ENCODE results near the gene BATF. TPM values are rescaled to one million over a fixed set of nuclear protein-coding genes. Genes with fewer than 3 reads are reported as not detected.

The BATF gene
- total RNA-seq, 1 donor from 2014 or later, result not detected

DNA sequence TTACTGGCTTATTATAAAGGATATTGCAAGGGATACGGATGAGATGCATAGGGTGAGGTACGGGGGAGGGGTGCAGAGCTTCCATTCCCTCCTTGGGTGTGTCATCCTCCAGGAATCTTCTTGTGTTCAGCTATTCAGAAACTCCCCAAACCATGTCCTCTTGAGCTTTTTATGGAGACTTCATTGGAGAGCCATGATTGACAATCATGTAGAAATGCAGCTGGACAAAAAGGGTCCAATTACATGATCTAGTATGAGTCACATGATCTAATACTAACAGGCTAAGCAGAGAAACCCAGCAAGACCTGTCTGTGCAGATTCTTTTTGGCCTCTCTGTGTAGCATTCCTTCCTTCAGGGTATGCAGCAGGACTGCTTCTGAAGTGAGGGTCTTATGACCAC lies 32.2 kb downstream of the BATF start:
- TF ChIP-seq, protein P1, sequence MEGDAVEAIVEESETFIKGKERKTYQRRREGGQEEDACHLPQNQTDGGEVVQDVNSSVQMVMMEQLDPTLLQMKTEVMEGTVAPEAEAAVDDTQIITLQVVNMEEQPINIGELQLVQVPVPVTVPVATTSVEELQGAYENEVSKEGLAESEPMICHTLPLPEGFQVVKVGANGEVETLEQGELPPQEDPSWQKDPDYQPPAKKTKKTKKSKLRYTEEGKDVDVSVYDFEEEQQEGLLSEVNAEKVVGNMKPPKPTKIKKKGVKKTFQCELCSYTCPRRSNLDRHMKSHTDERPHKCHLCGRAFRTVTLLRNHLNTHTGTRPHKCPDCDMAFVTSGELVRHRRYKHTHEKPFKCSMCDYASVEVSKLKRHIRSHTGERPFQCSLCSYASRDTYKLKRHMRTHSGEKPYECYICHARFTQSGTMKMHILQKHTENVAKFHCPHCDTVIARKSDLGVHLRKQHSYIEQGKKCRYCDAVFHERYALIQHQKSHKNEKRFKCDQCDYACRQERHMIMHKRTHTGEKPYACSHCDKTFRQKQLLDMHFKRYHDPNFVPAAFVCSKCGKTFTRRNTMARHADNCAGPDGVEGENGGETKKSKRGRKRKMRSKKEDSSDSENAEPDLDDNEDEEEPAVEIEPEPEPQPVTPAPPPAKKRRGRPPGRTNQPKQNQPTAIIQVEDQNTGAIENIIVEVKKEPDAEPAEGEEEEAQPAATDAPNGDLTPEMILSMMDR (conservative IDR thresholded peaks at IDR 0.05), result no peak
- H3K9me3 Mint-ChIP-seq, result peaks cover 3% of the 10 kb centered on the region
- no peak overlapping the region for H3K4me3 Mint-ChIP-seq
- no peak for DNase-seq (ENCODE audit: low read depth, low spot score)
- H3K27me3 Mint-ChIP-seq (ENCODE audit: low read depth), result peaks cover 13% of the 10 kb centered on the region
- H3K4me1 Mint-ChIP-seq, result no peaks in the 10 kb centered on the region
- H3K27ac Mint-ChIP-seq (ENCODE audit: unreplicated experiment), result no peak overlapping the region
- no peaks in the 10 kb centered on the region for H3K36me3 Mint-ChIP-seq (ENCODE audit: low read depth)

- Mint-ChIP-seq H3K27ac (ENCODE audit: unreplicated experiment) (no peak overlapping the region), H3K36me3 (ENCODE audit: low read depth) (no peaks in the 10 kb centered on the region), H3K4me3 (no peak overlapping the region), H3K27me3 (ENCODE audit: low read depth) (peaks cover 23% of the 10 kb centered on the region), H3K4me1 (no peaks in the 10 kb centered on the region), H3K9me3 (peaks cover 3% of the 10 kb centered on the region)
- TF ChIP-seq, protein P1 (conservative IDR thresholded peaks at IDR 0.05), result no peak
- no peak for DNase-seq (ENCODE audit: low read depth, low spot score)
Observed at GRCh38 chr14:75558440-75558839, 36.2 kb downstream of the BATF start.

DNA sequence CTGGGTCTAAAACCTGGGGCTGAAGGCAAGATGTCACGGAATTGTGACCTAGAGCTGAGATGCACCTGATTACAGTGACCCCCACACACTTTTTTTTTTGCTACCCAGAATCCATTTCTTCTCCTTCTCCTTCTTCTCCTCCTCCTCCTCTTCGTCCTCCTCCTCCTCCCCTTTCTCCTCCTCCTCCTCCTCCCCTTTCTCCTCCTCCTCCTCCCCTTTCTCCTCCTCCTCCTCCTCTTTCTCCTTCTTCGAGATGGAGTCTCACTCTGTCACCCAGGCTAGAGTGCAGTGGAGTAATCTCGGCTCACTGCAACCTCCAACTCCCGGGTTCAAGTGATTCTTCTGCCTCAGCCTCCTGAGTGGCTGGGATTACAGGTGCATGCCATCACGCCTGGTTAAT lies 36.8 kb downstream of the BATF start:
- Mint-ChIP-seq H3K27me3 (ENCODE audit: low read depth) (peaks cover 23% of the 10 kb centered on the region), H3K9me3 (peaks cover 3% of the 10 kb centered on the region), H3K36me3 (ENCODE audit: low read depth) (no peaks in the 10 kb centered on the region), H3K27ac (ENCODE audit: unreplicated experiment) (no peak overlapping the region), H3K4me3 (no peak overlapping the region), H3K4me1 (no peaks in the 10 kb centered on the region)
- no peak for DNase-seq (ENCODE audit: low read depth, low spot score)
- TF ChIP-seq, protein P1 (conservative IDR thresholded peaks at IDR 0.05), result no peak

DNA sequence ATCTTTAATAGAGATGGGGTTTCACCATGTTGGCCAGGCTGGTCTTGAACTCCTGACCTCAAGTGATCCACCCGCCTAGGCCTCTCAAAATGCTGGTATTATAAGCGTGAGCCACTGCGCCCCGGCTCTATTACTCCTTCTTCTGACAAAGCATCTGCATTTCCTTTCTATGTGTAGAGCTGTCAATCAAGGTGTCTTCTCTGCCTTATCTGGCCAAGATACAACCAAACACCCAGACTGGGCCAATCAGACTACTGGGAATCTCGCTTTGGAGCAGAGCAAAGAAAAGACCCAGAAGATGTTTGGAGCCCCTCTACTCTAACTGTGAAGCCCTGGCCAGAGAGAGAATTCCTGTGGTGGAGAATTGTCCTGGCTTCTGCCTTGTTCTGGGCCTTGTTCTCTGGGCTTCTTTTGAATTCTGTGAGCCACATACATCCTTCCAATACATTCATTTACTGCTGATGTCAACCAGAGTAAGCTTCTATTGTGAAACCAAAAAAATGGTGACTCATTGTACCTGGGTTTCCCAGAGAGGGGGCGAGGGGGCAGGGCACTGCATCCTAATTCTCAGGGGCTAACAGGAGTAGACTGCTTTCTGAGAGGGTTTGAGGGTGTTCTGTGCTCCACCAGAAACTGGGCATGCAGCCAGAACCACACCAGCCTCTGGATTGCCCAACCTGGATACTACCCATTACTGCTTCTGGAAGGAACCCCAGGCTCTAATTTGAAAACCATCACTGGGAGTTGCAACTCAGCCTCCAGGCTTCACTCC lies 37.4 kb downstream of the BATF start:
- Mint-ChIP-seq H3K36me3 (ENCODE audit: low read depth) (no peaks in the 10 kb centered on the region), H3K27me3 (ENCODE audit: low read depth) (peaks cover 27% of the 10 kb centered on the region), H3K4me1 (no peaks in the 10 kb centered on the region), H3K9me3 (peaks cover 3% of the 10 kb centered on the region), H3K4me3 (no peak overlapping the region), H3K27ac (ENCODE audit: unreplicated experiment) (no peak overlapping the region)
- TF ChIP-seq, protein P1 (conservative IDR thresholded peaks at IDR 0.05), result no peak
- DNase-seq (ENCODE audit: low read depth, low spot score), result no peak

- H3K9me3 Mint-ChIP-seq, result peaks cover 3% of the 10 kb centered on the region
- H3K27me3 Mint-ChIP-seq (ENCODE audit: low read depth), result peaks cover 35% of the 10 kb centered on the region
- H3K4me3 Mint-ChIP-seq, result no peak overlapping the region
- DNase-seq (ENCODE audit: low read depth, low spot score), result peak; percentile 71
- no peak overlapping the region for H3K27ac Mint-ChIP-seq (ENCODE audit: unreplicated experiment)
- TF ChIP-seq, protein P1 (conservative IDR thresholded peaks at IDR 0.05), result peak; percentile 86
- no peaks in the 10 kb centered on the region for H3K4me1 Mint-ChIP-seq
- H3K36me3 Mint-ChIP-seq (ENCODE audit: low read depth), result no peaks in the 10 kb centered on the region
Observed at GRCh38 chr14:75561013-75561432, 38.8 kb downstream of the BATF start.
